Psoas muscle (tissue), 8 donors: ENCODE data around the gene CPN1. TPM values are rescaled to one million over a fixed set of nuclear protein-coding genes. Genes with fewer than 3 reads are reported as not detected.
"Not testable (repeated sequence)": the region's sequence is repeated elsewhere in the genome, so short reads cannot be mapped to it uniquely, and the experiment has no call there.

ENCODE experiments used
- ATAC-seq, 4 donors: fragments of 200-7000 bp; cut with Tn5 transposase; one replicate each; pipeline ENCODE4 v1.9.1; 2020; ENCODE audit warnings: moderate library complexity in 3 of 4, mild to moderate bottlenecking in 2 of 4
- DNase-seq, 2 donors: peaks; one replicate each; pipeline ENCODE4 v3.0.0-alpha.2; 2020
- H3K27ac ChIP-seq: fragments of 200-600 bp; one replicate; pipeline ENCODE4 v1.8.0; 2022
- H3K27me3 ChIP-seq, 3 donors: fragments of 200-600 bp in 1 of 3; one replicate each; pipeline versions ENCODE4 v1.6.1 to v1.8.0; 2013 to 2022; ENCODE audit warnings: low read length in 2 of 3, mild to moderate bottlenecking in 2 of 3, moderate library complexity in 1 of 3; ENCODE audit not compliant: insufficient read depth in 3 of 3
- H3K36me3 ChIP-seq, 2 donors: fragments of 200-600 bp in 1 of 2; one replicate each; pipeline versions ENCODE4 v1.6.1 to v1.8.0; 2013 to 2022; ENCODE audit warnings: low read depth in 1 of 2, mild to moderate bottlenecking in 1 of 2, moderate library complexity in 1 of 2; ENCODE audit not compliant: insufficient read depth in 1 of 2
- H3K4me1 ChIP-seq: fragments of 200-600 bp; one replicate; pipeline ENCODE4 v1.8.0; 2022
- H3K4me3 ChIP-seq: fragments of 200-600 bp; one replicate; pipeline ENCODE4 v1.8.0; 2022; ENCODE audit warnings: mild to moderate bottlenecking
- H3K9me3 ChIP-seq: fragments of 200-600 bp; one replicate; pipeline ENCODE4 v1.8.0; 2022
- WGBS, 3 donors: extraction: QIAGEN DNeasy Blood & Tissue Kit; methylation state at CpG; one replicate each; pipeline versions ENCODE4 v1.1.6 to v1.1.7; 2013; 5-methylcytosine and 5-hydroxymethylcytosine counted together
- intact Hi-C, 2 donors: fragments of 100-400 bp; cut with DNase I; formaldehyde crosslinking; loops; one replicate each; pipeline versions ENCODE4 v1.11.0 to v1.14.2; 2022
- polyA plus RNA-seq, 3 donors: library from polyadenylated mRNA; stranded (reverse); fragments of 200-250 nt; gene quantifications; one replicate each; pipeline ENCODE4 v1.2.3, GENCODE V29; 2013
- total RNA-seq, 4 donors: library from RNA; stranded (reverse); fragmentation: NEBNext Ultra II Directional in 2 of 4; extraction: Animal tissue kit (Norgen Biotek cat#: 25700) in 2 of 4; gene quantifications; one replicate each; pipeline versions ENCODE4 v1.2.1 to v1.2.4, GENCODE V29; 2021 to 2023
- TF ChIP-seq, protein P1 (sequence below): fragments of 200-600 bp; IDR thresholded peaks from one replicate; pipeline ENCODE4 v1.8.0; 2022; ENCODE audit warnings: antibody characterized with exemption
- donor health status: healthy with polysubstance abuse.
- donor health status: DM: no; HTN: no; CAD: no; lungs with moderate emphysema.
- donor health status: Bipolar disorder and iron deficiency.
- donor health status: healthy.
- donor health status: DM: yes; HTN: yes; CAD: no.
- donor health status: DM: no; HTN: no; CAD: no.
- donor health status: DM: no; HTN: no; CAD: no.
- donor health status: DM: yes; HTN: yes; CAD: no.

CPN1 gene
- total and polyA plus RNA-seq, 7 donors = not detected

DNA sequence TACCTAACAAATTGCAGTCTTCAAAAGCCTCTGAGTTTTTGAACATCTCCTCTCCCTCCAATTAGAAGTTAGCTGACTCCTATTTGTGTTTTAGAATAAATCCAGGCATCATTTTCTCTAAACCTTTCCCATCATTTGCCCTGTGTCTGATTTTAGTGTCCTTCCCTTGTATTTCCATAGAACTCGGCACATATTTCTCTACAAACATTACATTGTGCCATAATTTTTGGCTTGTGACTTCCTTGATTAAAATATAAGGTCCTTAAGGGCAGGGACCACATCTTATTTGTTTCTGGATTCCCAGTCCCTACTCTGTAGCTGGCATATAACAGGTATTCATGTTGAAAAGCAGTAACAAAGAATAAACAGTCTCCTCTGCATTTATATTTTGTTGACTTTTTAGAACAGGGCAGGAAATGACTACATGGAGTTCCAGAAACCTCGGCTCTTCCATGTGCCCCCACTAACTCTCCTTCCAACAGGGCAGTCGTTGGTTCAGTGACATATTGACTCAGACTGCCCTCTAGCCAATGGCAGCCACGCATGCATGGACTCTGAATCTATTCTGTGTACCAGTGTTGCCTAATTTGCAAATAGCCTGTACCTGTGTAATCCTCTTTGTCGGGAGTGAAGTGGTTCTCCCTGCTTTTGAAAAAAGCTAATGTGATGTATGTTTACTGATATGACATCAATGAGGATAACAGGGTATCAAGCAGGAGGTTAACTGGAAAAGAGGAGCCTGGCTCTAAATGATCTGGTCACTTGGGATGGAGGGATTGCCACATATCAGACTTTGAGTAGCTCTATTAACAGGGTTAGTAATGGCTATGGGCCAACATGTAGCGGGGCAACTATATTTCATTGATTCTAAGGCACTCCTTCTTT is 19.8 kb upstream of the CPN1 start:
- no peak overlapping the region for H3K27ac ChIP-seq
- TF ChIP-seq, protein P1, sequence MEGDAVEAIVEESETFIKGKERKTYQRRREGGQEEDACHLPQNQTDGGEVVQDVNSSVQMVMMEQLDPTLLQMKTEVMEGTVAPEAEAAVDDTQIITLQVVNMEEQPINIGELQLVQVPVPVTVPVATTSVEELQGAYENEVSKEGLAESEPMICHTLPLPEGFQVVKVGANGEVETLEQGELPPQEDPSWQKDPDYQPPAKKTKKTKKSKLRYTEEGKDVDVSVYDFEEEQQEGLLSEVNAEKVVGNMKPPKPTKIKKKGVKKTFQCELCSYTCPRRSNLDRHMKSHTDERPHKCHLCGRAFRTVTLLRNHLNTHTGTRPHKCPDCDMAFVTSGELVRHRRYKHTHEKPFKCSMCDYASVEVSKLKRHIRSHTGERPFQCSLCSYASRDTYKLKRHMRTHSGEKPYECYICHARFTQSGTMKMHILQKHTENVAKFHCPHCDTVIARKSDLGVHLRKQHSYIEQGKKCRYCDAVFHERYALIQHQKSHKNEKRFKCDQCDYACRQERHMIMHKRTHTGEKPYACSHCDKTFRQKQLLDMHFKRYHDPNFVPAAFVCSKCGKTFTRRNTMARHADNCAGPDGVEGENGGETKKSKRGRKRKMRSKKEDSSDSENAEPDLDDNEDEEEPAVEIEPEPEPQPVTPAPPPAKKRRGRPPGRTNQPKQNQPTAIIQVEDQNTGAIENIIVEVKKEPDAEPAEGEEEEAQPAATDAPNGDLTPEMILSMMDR = no peak
- 61 to 63% (median 61%) methylated on average over 6 of the region's 6 CpGs for WGBS, 3 donors
- DNase-seq (no peak), ATAC-seq (no peak)
- peaks cover 0 to 5% (median 0%) of the 10 kb centered on the region in 3 donors for H3K27me3 ChIP-seq
- no peaks in the 10 kb centered on the region for H3K36me3 ChIP-seq
- no peaks in the 10 kb centered on the region for H3K9me3 ChIP-seq
- intact Hi-C loops = no loop called here
- H3K4me1 ChIP-seq = no peaks in the 10 kb centered on the region
- H3K4me3 ChIP-seq = no peak overlapping the region

DNA sequence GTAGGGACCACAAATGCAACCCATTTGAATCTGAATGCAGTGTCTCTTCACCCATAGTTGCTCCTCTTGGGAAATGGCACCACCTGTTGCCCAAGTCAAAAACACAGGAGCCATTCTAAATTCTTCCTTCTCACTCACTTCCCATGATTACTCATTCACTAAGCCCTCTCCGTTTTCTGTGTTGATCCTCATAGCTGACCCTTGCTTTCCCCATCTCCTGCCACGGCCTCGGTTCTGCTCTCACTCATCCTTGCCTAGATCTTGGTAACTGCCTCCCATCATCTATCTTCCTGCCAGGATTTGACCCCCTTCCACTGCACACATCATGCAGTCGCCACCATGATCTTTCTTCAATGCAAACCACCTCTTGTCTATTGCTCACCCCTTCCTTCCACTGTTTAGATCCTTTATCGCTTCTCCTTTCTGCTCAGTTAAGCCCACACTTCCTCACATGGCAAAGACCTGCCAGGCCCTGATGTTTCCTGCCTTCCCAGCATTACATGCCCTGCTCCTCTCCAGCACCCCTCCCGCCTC is 19.0 kb upstream of the CPN1 start:
- WGBS, 3 donors = 54 to 60% (median 55%) methylated on average over 6 of the region's 6 CpGs

DNA sequence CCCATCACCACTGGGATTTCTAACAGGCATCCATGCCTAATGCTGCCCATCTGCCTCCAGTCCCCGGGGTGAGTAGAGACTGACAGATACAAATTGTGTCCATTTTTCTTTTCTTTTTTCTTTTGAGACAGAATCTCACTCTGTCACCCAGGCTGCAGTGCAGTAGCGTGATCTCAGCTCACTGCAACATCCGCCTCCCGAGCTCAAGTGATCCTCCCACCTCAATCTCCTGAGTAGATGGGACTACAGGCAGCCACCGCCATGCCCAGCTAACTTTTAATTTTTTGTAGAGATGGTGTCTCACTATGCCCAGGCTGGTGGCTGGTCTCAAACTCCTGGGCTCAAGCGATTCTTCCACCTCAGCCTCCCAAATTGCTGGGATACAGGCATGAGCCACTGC is 7.6 kb upstream of the CPN1 start:
- ATAC-seq = no peak
- WGBS, 3 donors = 59 to 64% (median 61%) methylated on average over 6 of the region's 6 CpGs

More for the DNA sequence above, 19.0 kb upstream of the CPN1 start:
- peaks cover 0 to 5% (median 0%) of the 10 kb centered on the region in 3 donors for H3K27me3 ChIP-seq
- H3K4me1 ChIP-seq = no peaks in the 10 kb centered on the region
- no peaks in the 10 kb centered on the region for H3K36me3 ChIP-seq
- no peak for ATAC-seq
- H3K9me3 ChIP-seq = no peaks in the 10 kb centered on the region
- DNase-seq = no peak
- no peak overlapping the region for H3K27ac ChIP-seq
- TF ChIP-seq, protein P1 = no peak
- intact Hi-C loops = no loop called here
- no peak overlapping the region for H3K4me3 ChIP-seq

DNA sequence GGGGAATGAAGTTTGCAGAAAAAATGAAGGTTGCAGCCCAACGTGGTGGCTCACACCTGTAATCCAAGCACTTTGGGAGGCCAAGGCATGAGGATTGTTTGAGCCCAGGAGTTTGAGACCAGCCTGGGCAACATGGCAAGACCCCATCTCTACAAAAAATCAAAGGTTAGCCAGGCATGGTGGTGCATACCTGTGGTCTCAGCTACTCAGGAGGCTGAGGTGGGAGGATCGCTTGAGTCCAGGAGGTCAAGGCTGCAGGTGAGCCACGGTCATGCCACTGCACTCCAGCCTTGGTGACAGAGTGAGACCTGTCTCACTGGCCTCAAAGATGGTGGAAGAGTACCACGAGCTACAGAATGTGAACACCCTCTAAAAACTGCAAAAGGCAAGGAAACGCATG is 5.0 kb upstream of the CPN1 start:
- ATAC-seq, H3K36me3 ChIP-seq, intact Hi-C loops, H3K4me3 ChIP-seq, H3K27ac ChIP-seq, H3K9me3 ChIP-seq, H3K4me1 ChIP-seq, DNase-seq, H3K27me3 ChIP-seq: not testable (repeated sequence)
- 73 to 80% (median 73%) methylated on average over 5 of the region's 5 CpGs for WGBS, 3 donors

More for the DNA sequence above, 7.6 kb upstream of the CPN1 start:
- Histone ChIP-seq H3K4me3 (no peak overlapping the region), H3K27me3 (peaks cover 0 to 6% (median 3%) of the 10 kb centered on the region in 3 donors), H3K27ac (no peak overlapping the region), H3K9me3 (no peaks in the 10 kb centered on the region), H3K4me1 (no peaks in the 10 kb centered on the region), H3K36me3 (no peaks in the 10 kb centered on the region)
- DNase-seq = no peak
- TF ChIP-seq, protein P1 = no peak
- intact Hi-C loops = no loop called here

DNA sequence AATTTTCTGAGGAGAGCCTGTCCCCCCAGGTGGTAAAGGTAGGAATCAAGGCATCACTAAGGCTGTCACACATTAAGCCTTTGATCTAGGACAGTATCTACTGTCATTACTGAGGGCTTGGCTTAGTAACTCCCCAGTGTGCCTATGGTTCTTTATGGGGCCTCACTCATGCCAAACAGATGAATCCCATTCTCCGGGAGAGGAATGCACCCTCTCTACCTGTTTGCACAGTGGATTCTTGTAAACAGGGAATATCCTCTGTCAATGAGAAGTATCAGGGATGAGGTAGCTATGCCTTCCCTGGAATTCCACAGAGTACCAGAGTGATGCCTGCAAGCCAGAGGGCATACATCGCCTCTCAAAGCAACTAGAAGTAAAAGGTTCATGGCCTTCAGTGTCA is 3.9 kb upstream of the CPN1 start:
- ATAC-seq (no peak), DNase-seq (no peak)
- Histone ChIP-seq H3K27ac (no peak overlapping the region), H3K27me3 (peaks cover 0 to 8% (median 3%) of the 10 kb centered on the region in 3 donors), H3K4me1 (no peaks in the 10 kb centered on the region), H3K36me3 (no peaks in the 10 kb centered on the region), H3K9me3 (no peaks in the 10 kb centered on the region), H3K4me3 (no peak overlapping the region)
- TF ChIP-seq, protein P1 = no peak
- intact Hi-C loops = no loop called here
- 45 to 47% (median 47%) methylated on average over 2 of the region's 2 CpGs for WGBS, 3 donors
